HEK293 (cell line): ENCODE data around the gene TMEM181.

ENCODE experiments used
- MZF1 ChIP-seq: fragments of 450-650 bp; formaldehyde crosslinking; IDR thresholded peaks from 2 replicates; pipeline ENCODE4 v1.5.1; 2017; ENCODE audit warnings: missing biosample characterization, missing genetic modification characterization, borderline replicate concordance
- SCRT2 ChIP-seq: fragments of 450-650 bp; formaldehyde crosslinking; IDR thresholded peaks from 2 replicates; pipeline ENCODE4 v1.5.1; 2016; ENCODE audit warnings: missing biosample characterization, missing genetic modification characterization
- ZBTB11 ChIP-seq: fragments of 450-650 bp; formaldehyde crosslinking; conservative IDR thresholded peaks from 2 replicates; pipeline ENCODE4 v1.5.1; 2016; ENCODE audit warnings: low read depth, missing biosample characterization, missing genetic modification characterization
- ZBTB48 ChIP-seq: fragments of 450-650 bp; formaldehyde crosslinking; IDR thresholded peaks from 2 replicates; pipeline ENCODE4 v1.5.1; 2016; ENCODE audit warnings: missing biosample characterization, missing genetic modification characterization
- ZNF138 ChIP-seq: fragments of 450-650 bp; formaldehyde crosslinking; IDR thresholded peaks from 2 replicates; pipeline ENCODE4 v1.5.1; 2016; ENCODE audit warnings: missing biosample characterization, missing genetic modification characterization, borderline replicate concordance
- ZNF16 ChIP-seq: fragments of 450-650 bp; formaldehyde crosslinking; IDR thresholded peaks from 2 replicates; pipeline ENCODE4 v1.5.1; 2016; ENCODE audit warnings: low read depth, missing biosample characterization, missing genetic modification characterization
- ZNF211 ChIP-seq: fragments of 450-650 bp; formaldehyde crosslinking; IDR thresholded peaks from 2 replicates; pipeline ENCODE4 v1.5.1; 2016; ENCODE audit warnings: low read depth, missing biosample characterization, missing genetic modification characterization
- ZNF239 ChIP-seq: fragments of 450-650 bp; formaldehyde crosslinking; IDR thresholded peaks from 2 replicates; pipeline ENCODE4 v1.5.1; 2016; ENCODE audit warnings: missing biosample characterization, missing genetic modification characterization
- ZNF248 ChIP-seq: fragments of 450-650 bp; formaldehyde crosslinking; IDR thresholded peaks from 2 replicates; pipeline ENCODE4 v1.5.1; 2017; ENCODE audit warnings: missing biosample characterization, missing genetic modification characterization
- ZNF354C ChIP-seq: fragments of 450-650 bp; formaldehyde crosslinking; IDR thresholded peaks from 2 replicates; pipeline ENCODE4 v1.5.1; 2016; ENCODE audit warnings: missing biosample characterization, missing genetic modification characterization, low read depth, borderline replicate concordance
- ZNF423 ChIP-seq: fragments of 450-650 bp; formaldehyde crosslinking; IDR thresholded peaks from 2 replicates; pipeline ENCODE4 v1.5.1; 2016; ENCODE audit warnings: missing biosample characterization, missing genetic modification characterization
- ZNF473 ChIP-seq: fragments of 450-650 bp; formaldehyde crosslinking; IDR thresholded peaks from 2 replicates; pipeline ENCODE4 v1.5.1; 2017; ENCODE audit warnings: missing biosample characterization, missing genetic modification characterization
- ZNF571 ChIP-seq: fragments of 450-650 bp; formaldehyde crosslinking; IDR thresholded peaks from 2 replicates; pipeline ENCODE4 v1.5.0; 2017; ENCODE audit warnings: missing biosample characterization, missing genetic modification characterization
- ZNF580 ChIP-seq: fragments of 450-650 bp; formaldehyde crosslinking; IDR thresholded peaks from 2 replicates; pipeline ENCODE4 v1.5.1; 2016; ENCODE audit warnings: missing biosample characterization, missing genetic modification characterization
- ZNF585B ChIP-seq: fragments of 450-650 bp; formaldehyde crosslinking; IDR thresholded peaks from 2 replicates; pipeline ENCODE4 v1.5.1; 2016; ENCODE audit warnings: missing biosample characterization, missing genetic modification characterization
- ZNF626 ChIP-seq: fragments of 450-650 bp; sonication (Bioruptor Pico); formaldehyde crosslinking; IDR thresholded peaks from 2 replicates; pipeline ENCODE4 v1.5.1; 2018; ENCODE audit warnings: missing biosample characterization, missing genetic modification characterization, inconsistent platforms
- ZNF664 ChIP-seq: fragments of 450-650 bp; formaldehyde crosslinking; IDR thresholded peaks from 2 replicates; pipeline ENCODE4 v1.5.1; 2016; ENCODE audit warnings: missing biosample characterization, missing genetic modification characterization
- ZNF701 ChIP-seq: fragments of 450-650 bp; formaldehyde crosslinking; IDR thresholded peaks from 2 replicates; pipeline ENCODE4 v1.5.1; 2016; ENCODE audit warnings: missing biosample characterization, missing genetic modification characterization
- TF ChIP-seq, protein P1 (sequence below): fragments of 450-650 bp; formaldehyde crosslinking; IDR thresholded peaks from 2 replicates; pipeline ENCODE4 v1.5.1; 2016; ENCODE audit warnings: missing biosample characterization, missing genetic modification characterization, borderline replicate concordance
- TF ChIP-seq, protein P2 (sequence below): fragments of 450-650 bp; formaldehyde crosslinking; IDR thresholded peaks from 2 replicates; pipeline ENCODE4 v1.5.1; 2016; ENCODE audit warnings: missing biosample characterization, missing genetic modification characterization
- TF ChIP-seq, protein P3 (sequence below): fragments of 450-650 bp; formaldehyde crosslinking; IDR thresholded peaks from 2 replicates; pipeline ENCODE4 v1.5.1; 2017; ENCODE audit warnings: missing biosample characterization, missing genetic modification characterization
- TF ChIP-seq, protein P4 (sequence below): fragments of 450-650 bp; formaldehyde crosslinking; IDR thresholded peaks from 2 replicates; pipeline ENCODE4 v1.5.1; 2016; ENCODE audit warnings: missing biosample characterization, missing genetic modification characterization, low read depth

Gene TMEM181

GRCh38 chr6:158536084-158536890 is 23.6 kb upstream of the TMEM181 start (continued):
- TF ChIP-seq SCRT2 (tag by site-specific recombination) = peak; percentile 48
- TF ChIP-seq ZNF580 = 0 out of 2 replicates have a peak, but pooled peaks have one; percentile 27
- no peak for TF ChIP-seq ZNF571 (tag by site-specific recombination)
- TF ChIP-seq ZBTB48 = peak; percentile 12; the same call in 1 of the 2 replicates
- TF ChIP-seq, protein P1, sequence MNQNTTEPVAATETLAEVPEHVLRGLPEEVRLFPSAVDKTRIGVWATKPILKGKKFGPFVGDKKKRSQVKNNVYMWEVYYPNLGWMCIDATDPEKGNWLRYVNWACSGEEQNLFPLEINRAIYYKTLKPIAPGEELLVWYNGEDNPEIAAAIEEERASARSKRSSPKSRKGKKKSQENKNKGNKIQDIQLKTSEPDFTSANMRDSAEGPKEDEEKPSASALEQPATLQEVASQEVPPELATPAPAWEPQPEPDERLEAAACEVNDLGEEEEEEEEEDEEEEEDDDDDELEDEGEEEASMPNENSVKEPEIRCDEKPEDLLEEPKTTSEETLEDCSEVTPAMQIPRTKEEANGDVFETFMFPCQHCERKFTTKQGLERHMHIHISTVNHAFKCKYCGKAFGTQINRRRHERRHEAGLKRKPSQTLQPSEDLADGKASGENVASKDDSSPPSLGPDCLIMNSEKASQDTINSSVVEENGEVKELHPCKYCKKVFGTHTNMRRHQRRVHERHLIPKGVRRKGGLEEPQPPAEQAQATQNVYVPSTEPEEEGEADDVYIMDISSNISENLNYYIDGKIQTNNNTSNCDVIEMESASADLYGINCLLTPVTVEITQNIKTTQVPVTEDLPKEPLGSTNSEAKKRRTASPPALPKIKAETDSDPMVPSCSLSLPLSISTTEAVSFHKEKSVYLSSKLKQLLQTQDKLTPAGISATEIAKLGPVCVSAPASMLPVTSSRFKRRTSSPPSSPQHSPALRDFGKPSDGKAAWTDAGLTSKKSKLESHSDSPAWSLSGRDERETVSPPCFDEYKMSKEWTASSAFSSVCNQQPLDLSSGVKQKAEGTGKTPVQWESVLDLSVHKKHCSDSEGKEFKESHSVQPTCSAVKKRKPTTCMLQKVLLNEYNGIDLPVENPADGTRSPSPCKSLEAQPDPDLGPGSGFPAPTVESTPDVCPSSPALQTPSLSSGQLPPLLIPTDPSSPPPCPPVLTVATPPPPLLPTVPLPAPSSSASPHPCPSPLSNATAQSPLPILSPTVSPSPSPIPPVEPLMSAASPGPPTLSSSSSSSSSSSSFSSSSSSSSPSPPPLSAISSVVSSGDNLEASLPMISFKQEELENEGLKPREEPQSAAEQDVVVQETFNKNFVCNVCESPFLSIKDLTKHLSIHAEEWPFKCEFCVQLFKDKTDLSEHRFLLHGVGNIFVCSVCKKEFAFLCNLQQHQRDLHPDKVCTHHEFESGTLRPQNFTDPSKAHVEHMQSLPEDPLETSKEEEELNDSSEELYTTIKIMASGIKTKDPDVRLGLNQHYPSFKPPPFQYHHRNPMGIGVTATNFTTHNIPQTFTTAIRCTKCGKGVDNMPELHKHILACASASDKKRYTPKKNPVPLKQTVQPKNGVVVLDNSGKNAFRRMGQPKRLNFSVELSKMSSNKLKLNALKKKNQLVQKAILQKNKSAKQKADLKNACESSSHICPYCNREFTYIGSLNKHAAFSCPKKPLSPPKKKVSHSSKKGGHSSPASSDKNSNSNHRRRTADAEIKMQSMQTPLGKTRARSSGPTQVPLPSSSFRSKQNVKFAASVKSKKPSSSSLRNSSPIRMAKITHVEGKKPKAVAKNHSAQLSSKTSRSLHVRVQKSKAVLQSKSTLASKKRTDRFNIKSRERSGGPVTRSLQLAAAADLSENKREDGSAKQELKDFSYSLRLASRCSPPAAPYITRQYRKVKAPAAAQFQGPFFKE = no peak
- no peak for TF ChIP-seq ZNF473 (tag by site-specific recombination)
- TF ChIP-seq ZNF585B (tag by site-specific recombination) = no peak
- TF ChIP-seq ZNF211 (tag by site-specific recombination) = no peak
- 0 out of 2 replicates have a peak, but pooled peaks have one; percentile 34 for TF ChIP-seq ZNF423 (tag by site-specific recombination)
- no peak for TF ChIP-seq ZNF16
- TF ChIP-seq, protein P2, sequence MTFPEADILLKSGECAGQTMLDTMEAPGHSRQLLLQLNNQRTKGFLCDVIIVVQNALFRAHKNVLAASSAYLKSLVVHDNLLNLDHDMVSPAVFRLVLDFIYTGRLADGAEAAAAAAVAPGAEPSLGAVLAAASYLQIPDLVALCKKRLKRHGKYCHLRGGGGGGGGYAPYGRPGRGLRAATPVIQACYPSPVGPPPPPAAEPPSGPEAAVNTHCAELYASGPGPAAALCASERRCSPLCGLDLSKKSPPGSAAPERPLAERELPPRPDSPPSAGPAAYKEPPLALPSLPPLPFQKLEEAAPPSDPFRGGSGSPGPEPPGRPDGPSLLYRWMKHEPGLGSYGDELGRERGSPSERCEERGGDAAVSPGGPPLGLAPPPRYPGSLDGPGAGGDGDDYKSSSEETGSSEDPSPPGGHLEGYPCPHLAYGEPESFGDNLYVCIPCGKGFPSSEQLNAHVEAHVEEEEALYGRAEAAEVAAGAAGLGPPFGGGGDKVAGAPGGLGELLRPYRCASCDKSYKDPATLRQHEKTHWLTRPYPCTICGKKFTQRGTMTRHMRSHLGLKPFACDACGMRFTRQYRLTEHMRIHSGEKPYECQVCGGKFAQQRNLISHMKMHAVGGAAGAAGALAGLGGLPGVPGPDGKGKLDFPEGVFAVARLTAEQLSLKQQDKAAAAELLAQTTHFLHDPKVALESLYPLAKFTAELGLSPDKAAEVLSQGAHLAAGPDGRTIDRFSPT = peak; percentile 16; the same call in 1 of the 2 replicates
- TF ChIP-seq ZBTB11 = peak; percentile 66
- TF ChIP-seq ZNF138 (tag by site-specific recombination) = no peak
- no peak for TF ChIP-seq ZNF354C
- no peak for TF ChIP-seq ZNF248 (tag by site-specific recombination)
- no peak for TF ChIP-seq ZNF701
- TF ChIP-seq ZNF664 = no peak
- TF ChIP-seq ZNF626 (tag by site-specific recombination) = no peak
- TF ChIP-seq, protein P3, sequence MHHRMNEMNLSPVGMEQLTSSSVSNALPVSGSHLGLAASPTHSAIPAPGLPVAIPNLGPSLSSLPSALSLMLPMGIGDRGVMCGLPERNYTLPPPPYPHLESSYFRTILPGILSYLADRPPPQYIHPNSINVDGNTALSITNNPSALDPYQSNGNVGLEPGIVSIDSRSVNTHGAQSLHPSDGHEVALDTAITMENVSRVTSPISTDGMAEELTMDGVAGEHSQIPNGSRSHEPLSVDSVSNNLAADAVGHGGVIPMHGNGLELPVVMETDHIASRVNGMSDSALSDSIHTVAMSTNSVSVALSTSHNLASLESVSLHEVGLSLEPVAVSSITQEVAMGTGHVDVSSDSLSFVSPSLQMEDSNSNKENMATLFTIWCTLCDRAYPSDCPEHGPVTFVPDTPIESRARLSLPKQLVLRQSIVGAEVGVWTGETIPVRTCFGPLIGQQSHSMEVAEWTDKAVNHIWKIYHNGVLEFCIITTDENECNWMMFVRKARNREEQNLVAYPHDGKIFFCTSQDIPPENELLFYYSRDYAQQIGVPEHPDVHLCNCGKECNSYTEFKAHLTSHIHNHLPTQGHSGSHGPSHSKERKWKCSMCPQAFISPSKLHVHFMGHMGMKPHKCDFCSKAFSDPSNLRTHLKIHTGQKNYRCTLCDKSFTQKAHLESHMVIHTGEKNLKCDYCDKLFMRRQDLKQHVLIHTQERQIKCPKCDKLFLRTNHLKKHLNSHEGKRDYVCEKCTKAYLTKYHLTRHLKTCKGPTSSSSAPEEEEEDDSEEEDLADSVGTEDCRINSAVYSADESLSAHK (tag by site-specific recombination) = no peak
- no peak for TF ChIP-seq ZNF239 (tag by site-specific recombination)
- TF ChIP-seq MZF1 (tag by site-specific recombination) = no peak
- TF ChIP-seq, protein P4, sequence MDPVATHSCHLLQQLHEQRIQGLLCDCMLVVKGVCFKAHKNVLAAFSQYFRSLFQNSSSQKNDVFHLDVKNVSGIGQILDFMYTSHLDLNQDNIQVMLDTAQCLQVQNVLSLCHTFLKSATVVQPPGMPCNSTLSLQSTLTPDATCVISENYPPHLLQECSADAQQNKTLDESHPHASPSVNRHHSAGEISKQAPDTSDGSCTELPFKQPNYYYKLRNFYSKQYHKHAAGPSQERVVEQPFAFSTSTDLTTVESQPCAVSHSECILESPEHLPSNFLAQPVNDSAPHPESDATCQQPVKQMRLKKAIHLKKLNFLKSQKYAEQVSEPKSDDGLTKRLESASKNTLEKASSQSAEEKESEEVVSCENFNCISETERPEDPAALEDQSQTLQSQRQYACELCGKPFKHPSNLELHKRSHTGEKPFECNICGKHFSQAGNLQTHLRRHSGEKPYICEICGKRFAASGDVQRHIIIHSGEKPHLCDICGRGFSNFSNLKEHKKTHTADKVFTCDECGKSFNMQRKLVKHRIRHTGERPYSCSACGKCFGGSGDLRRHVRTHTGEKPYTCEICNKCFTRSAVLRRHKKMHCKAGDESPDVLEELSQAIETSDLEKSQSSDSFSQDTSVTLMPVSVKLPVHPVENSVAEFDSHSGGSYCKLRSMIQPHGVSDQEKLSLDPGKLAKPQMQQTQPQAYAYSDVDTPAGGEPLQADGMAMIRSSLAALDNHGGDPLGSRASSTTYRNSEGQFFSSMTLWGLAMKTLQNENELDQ (tag by site-specific recombination) = no peak
